Trophoblast cell (in vitro differentiated cells and primary cell): ENCODE data around the gene CAPSL.

Experiments used
- DNase-seq, 2 donors: peaks; one replicate each; pipeline ENCODE4 v3.0.0-alpha.2; 2016
- H2AFZ ChIP-seq: 2 replicates; pipeline ENCODE4 v1.6.1; 2013; ENCODE audit warnings: low read length, moderate library complexity, mild to moderate bottlenecking; ENCODE audit not compliant: insufficient read depth, poor library complexity
- H2AK5ac ChIP-seq: 2 replicates; pipeline ENCODE4 v1.6.1; 2013; ENCODE audit warnings: mild to moderate bottlenecking, low read length
- H2BK120ac ChIP-seq: 2 replicates; pipeline ENCODE4 v1.6.1; 2013; ENCODE audit warnings: low read length, mild to moderate bottlenecking, moderate library complexity; ENCODE audit not compliant: insufficient read depth, poor library complexity
- H2BK12ac ChIP-seq: 2 replicates; pipeline ENCODE4 v1.6.1; 2013; ENCODE audit warnings: mild to moderate bottlenecking, low read length, moderate library complexity
- H2BK5ac ChIP-seq: 2 replicates; pipeline ENCODE4 v1.6.1; 2013; ENCODE audit warnings: low read length, low read depth, moderate library complexity, mild to moderate bottlenecking; ENCODE audit not compliant: poor library complexity
- H3K14ac ChIP-seq: 2 replicates; pipeline ENCODE4 v1.6.1; 2013; ENCODE audit warnings: mild to moderate bottlenecking, low read length
- H3K18ac ChIP-seq: 2 replicates; pipeline ENCODE4 v1.6.1; 2013; ENCODE audit warnings: mild to moderate bottlenecking, low read length
- H3K23ac ChIP-seq: 2 replicates; pipeline ENCODE4 v1.6.1; 2013; ENCODE audit warnings: low read length
- H3K27ac ChIP-seq: 2 replicates; pipeline ENCODE4 v1.5.1; 2013; ENCODE audit warnings: low read depth, mild to moderate bottlenecking, inconsistent platforms, low read length, moderate library complexity
- H3K27me3 ChIP-seq: 2 replicates; pipeline ENCODE4 v1.6.1; 2013; ENCODE audit warnings: inconsistent platforms, mild to moderate bottlenecking, low read length, moderate library complexity; ENCODE audit not compliant: insufficient read depth
- H3K36me3 ChIP-seq, 2 experiments: 1 replicate in 1 of 2; 2 replicates in 1 of 2; pipeline ENCODE4 v1.6.1; 2013; ENCODE audit warnings: low read length in 2 of 2, mild to moderate bottlenecking in 2 of 2, moderate library complexity in 1 of 2; ENCODE audit not compliant: insufficient read depth in 2 of 2, control insufficient read depth in 1 of 2
- H3K4ac ChIP-seq: 2 replicates; pipeline ENCODE4 v1.6.1; 2013; ENCODE audit warnings: low read depth, mild to moderate bottlenecking, low read length, moderate library complexity
- H3K4me1 ChIP-seq, 2 experiments: 1 replicate in 1 of 2; 2 replicates in 1 of 2; pipeline ENCODE4 v1.6.1; 2013; ENCODE audit warnings: low read length in 2 of 2, mild to moderate bottlenecking in 2 of 2, moderate library complexity in 1 of 2; ENCODE audit not compliant: insufficient read depth in 2 of 2, control insufficient read depth in 1 of 2
- H3K4me2 ChIP-seq: 2 replicates; pipeline ENCODE4 v1.6.1; 2013; ENCODE audit warnings: inconsistent platforms, mild to moderate bottlenecking, low read length, moderate library complexity
- H3K4me3 ChIP-seq: 2 replicates; pipeline ENCODE4 v1.5.1; 2013; ENCODE audit warnings: mild to moderate bottlenecking, low read depth, low read length, inconsistent platforms
- H3K79me1 ChIP-seq: one replicate; pipeline ENCODE4 v1.6.1; 2013; ENCODE audit warnings: low read length
- H3K79me2 ChIP-seq: 2 replicates; pipeline ENCODE4 v1.6.1; 2013; ENCODE audit warnings: low read length, mild to moderate bottlenecking; ENCODE audit not compliant: control insufficient read depth, insufficient read depth, poor library complexity
- H3K9ac ChIP-seq: 2 replicates; pipeline ENCODE4 v1.6.1; 2013; ENCODE audit warnings: mild to moderate bottlenecking, low read length
- H3K9me3 ChIP-seq: 2 replicates; pipeline ENCODE4 v1.6.1; 2013; ENCODE audit warnings: low read depth, mild to moderate bottlenecking, control low read depth, inconsistent platforms, low read length; ENCODE audit not compliant: insufficient read depth
- H4K12ac ChIP-seq: 2 replicates; pipeline ENCODE4 v1.6.1; 2013; ENCODE audit warnings: low read depth, mild to moderate bottlenecking, low read length, moderate library complexity
- H4K8ac ChIP-seq: 2 replicates; pipeline ENCODE4 v1.6.1; 2013; ENCODE audit warnings: low read depth, mild to moderate bottlenecking, low read length, moderate library complexity
- H4K91ac ChIP-seq: one replicate; pipeline ENCODE4 v1.6.1; 2013; ENCODE audit warnings: low read depth, mild to moderate bottlenecking, low read length, moderate library complexity
- WGBS: extraction: QIAGEN DNeasy Blood & Tissue Kit; methylation state at CpG from one replicate; pipeline ENCODE4 v1.1.7; 2013; ENCODE audit warnings: missing lambda C conversion rate; ENCODE audit not compliant: insufficient read length, insufficient coverage; ENCODE audit errors: extremely low coverage; 5-methylcytosine and 5-hydroxymethylcytosine counted together

The CAPSL gene

DNA sequence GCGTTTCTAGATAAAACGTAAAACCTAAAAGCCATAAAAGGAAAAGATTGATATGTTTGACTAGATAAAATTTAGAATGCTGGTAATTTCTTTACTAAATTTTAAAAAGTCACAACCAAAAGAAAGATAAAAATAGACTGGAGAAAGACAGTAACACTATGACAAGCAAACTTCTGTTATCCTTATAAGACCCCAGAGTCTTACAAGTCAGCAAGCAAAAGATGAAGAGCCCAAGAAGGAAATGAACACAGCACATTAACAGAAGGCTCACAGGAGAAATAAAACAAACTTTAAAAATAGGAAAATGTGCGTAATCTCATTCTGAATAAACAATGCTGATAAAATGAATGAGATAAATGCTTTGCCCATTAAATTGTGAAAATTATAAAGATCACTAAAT, 52.0 kb downstream of the CAPSL start:
- no CpG with 5 or more reads among the region's 3 CpGs for WGBS
- Histone ChIP-seq H4K8ac (no peak overlapping the region), H3K14ac (no peak overlapping the region), H3K23ac (no peak overlapping the region), H4K91ac (no peak overlapping the region), H2BK120ac (no peak overlapping the region), H3K36me3 (no peaks in the 10 kb centered on the region), H3K27me3 (no peaks in the 10 kb centered on the region), H3K4ac (no peak overlapping the region), H2AFZ (no peak overlapping the region), H3K4me1 (peaks cover 8 to 9% of the 10 kb centered on the region in 2 experiments), H4K12ac (no peak overlapping the region), H3K4me2 (no peak overlapping the region), H3K79me1 (no peaks in the 10 kb centered on the region), H3K18ac (no peak overlapping the region), H3K9me3 (no peaks in the 10 kb centered on the region), H2BK5ac (no peak overlapping the region), H3K27ac (no peak overlapping the region), H3K4me3 (no peak overlapping the region), H3K9ac (no peak overlapping the region), H2BK12ac (no peak overlapping the region), H3K79me2 (no peaks in the 10 kb centered on the region), H2AK5ac (no peak overlapping the region)
- DNase-seq = no peak

GRCh38 chr5:35884773-35885172, 53.6 kb downstream of the CAPSL start:
- Histone ChIP-seq H3K4me2 (no peak overlapping the region), H3K36me3 (no peaks in the 10 kb centered on the region), H4K91ac (no peak overlapping the region), H3K27me3 (no peaks in the 10 kb centered on the region), H3K18ac (no peak overlapping the region), H3K14ac (no peak overlapping the region), H3K23ac (no peak overlapping the region), H3K9me3 (no peaks in the 10 kb centered on the region), H2BK120ac (no peak overlapping the region), H3K79me1 (no peaks in the 10 kb centered on the region), H2BK5ac (no peak overlapping the region), H3K4me3 (no peak overlapping the region), H2BK12ac (no peak overlapping the region), H3K79me2 (no peaks in the 10 kb centered on the region), H3K4ac (no peak overlapping the region), H4K12ac (no peak overlapping the region), H3K4me1 (peaks cover 2 to 6% of the 10 kb centered on the region in 2 experiments), H2AFZ (no peak overlapping the region), H2AK5ac (no peak overlapping the region), H4K8ac (no peak overlapping the region), H3K27ac (no peak overlapping the region), H3K9ac (no peak overlapping the region)
- no peak for DNase-seq

DNA sequence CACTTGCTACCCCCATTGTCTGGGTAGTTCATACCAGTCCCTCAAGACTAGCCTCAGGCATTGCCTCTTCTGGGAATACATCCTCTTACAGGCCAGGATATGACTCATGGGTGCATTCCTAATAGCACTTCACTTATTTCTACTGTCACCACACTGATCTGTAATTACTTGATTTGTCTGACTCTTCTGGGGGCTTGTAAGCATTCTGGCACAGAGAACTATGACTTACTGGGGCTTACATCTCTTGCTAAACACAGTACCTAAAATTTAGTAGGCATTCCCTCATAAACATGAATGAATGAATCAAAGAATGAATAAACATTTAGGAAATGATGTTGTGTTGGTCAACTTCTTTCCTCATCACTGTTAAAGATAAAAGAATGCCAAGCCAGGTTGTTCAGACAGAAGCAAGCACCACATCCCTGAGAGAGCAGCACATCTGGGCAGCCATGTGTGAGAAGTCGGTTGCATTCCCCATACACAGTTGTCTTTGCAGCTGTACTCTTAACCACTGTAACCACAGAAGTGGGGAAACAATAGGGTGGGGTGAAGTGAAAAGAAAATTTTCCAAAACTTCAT, 54.1 kb downstream of the CAPSL start:
- Histone ChIP-seq H3K9me3 (no peaks in the 10 kb centered on the region), H2BK120ac (no peak overlapping the region), H2BK12ac (peak overlapping the region; percentile 90), H4K91ac (no peak overlapping the region), H3K23ac (no peak overlapping the region), H3K4me2 (peak overlapping the region; percentile 10), H3K18ac (no peak overlapping the region), H3K4me3 (no peak overlapping the region), H3K4ac (no peak overlapping the region), H3K79me2 (no peaks in the 10 kb centered on the region), H3K27me3 (no peaks in the 10 kb centered on the region), H3K14ac (no peak overlapping the region), H3K79me1 (no peaks in the 10 kb centered on the region), H2AFZ (no peak overlapping the region), H3K36me3 (no peaks in the 10 kb centered on the region), H3K9ac (no peak overlapping the region), H4K8ac (no peak overlapping the region), H3K27ac (no peak overlapping the region), H4K12ac (no peak overlapping the region), H2AK5ac (no peak overlapping the region), H2BK5ac (no peak overlapping the region), H3K4me1 (peaks cover 2 to 6% of the 10 kb centered on the region in 2 experiments)
- no CpG with 5 or more reads among the region's 1 CpG for WGBS
- peak; percentile 96 to 99 for DNase-seq

- H3K9ac ChIP-seq = no peak overlapping the region
- no peaks in the 10 kb centered on the region for H3K79me2 ChIP-seq
- no peak overlapping the region for H2BK12ac ChIP-seq
- no peak overlapping the region for H3K4ac ChIP-seq
- H3K4me1 ChIP-seq = peaks cover 2 to 6% of the 10 kb centered on the region in 2 experiments
- no peak overlapping the region for H2AFZ ChIP-seq
- no peak overlapping the region for H3K4me3 ChIP-seq
- H2BK5ac ChIP-seq = no peak overlapping the region
- H3K27ac ChIP-seq = no peak overlapping the region
- no peaks in the 10 kb centered on the region for H3K36me3 ChIP-seq
- no peaks in the 10 kb centered on the region for H3K79me1 ChIP-seq
- no peaks in the 10 kb centered on the region for H3K9me3 ChIP-seq
- no peak overlapping the region for H2AK5ac ChIP-seq
- H4K91ac ChIP-seq = no peak overlapping the region
- no peak overlapping the region for H3K18ac ChIP-seq
- H4K8ac ChIP-seq = no peak overlapping the region
- no peak for DNase-seq
- H3K23ac ChIP-seq = no peak overlapping the region
- H3K4me2 ChIP-seq = no peak overlapping the region
- H3K27me3 ChIP-seq = no peaks in the 10 kb centered on the region
- no peak overlapping the region for H4K12ac ChIP-seq
- H3K14ac ChIP-seq = no peak overlapping the region
- no CpG with 5 or more reads among the region's 2 CpGs for WGBS
- H2BK120ac ChIP-seq = no peak overlapping the region
These were observed 56.7 kb downstream of the CAPSL start for GRCh38 chr5:35881758-35882157.
